ENCODE data around the gene HMCN1.
"Not testable (repeated sequence)": the region's sequence is repeated elsewhere in the genome, so short reads cannot be mapped to it uniquely, and the experiment has no call there.

HMCN1 gene

GRCh38 chr1:185742403-185742802 is 8.2 kb downstream of the HMCN1 start:
- no peak for DNase-seq

DNA sequence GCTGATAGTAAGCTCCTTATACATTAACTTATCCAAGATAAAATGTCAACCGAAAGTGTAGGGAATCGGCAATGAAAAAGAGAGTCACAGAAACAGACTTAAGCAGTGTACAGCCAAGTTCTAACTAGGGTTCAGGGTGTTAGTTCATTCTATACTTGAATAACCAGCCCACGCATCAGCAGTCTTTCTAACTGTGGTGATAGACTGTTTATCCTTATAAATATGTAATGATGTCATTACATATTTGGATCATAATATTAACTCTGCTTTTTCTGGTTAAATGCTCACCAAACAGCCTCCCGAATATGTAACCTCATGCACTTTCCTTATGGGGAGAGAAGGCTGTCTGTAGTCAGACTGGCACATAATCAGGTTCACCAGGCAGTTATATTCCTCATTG is 11.0 kb downstream of the HMCN1 start:
- no peak for DNase-seq

DNA sequence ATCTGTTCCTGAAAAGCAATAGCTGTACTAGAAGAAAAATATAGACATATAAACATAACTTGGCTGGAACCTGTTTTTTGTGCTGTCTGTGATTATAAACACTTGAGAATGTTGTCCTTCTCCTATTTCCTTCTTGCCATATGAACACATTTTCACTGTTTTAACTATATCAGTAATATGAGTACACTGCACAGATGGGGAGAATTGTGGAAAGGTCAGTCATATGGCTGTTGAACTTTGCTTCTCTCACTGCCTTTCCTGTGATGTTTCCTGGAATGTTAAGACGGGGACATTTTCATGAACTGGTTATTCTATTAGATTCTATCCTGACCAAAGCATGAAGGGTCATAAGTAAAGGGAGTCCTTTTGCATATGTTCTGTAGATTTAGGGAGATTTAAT is 24.9 kb downstream of the HMCN1 start:
- DNase-seq, result no peak

DNA sequence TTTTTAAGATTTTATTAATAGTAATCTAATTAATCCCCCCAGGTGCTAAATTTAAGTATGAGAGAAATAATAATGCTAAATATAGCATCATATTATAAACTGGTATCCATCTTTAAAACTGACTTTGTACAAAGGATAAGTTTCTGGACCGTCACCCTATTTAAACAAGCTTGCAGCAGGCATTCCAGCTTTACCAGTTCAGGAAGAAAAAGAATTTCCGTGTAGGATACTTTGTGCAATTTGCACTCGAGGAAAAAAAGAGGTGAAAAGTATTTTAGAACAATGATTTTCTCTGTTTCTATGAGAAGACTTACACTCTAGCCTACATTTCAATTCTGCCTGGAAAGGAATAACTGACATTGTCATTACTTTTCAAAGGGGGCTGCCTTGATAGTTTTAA is 27.6 kb downstream of the HMCN1 start:
- no peak for DNase-seq

DNA sequence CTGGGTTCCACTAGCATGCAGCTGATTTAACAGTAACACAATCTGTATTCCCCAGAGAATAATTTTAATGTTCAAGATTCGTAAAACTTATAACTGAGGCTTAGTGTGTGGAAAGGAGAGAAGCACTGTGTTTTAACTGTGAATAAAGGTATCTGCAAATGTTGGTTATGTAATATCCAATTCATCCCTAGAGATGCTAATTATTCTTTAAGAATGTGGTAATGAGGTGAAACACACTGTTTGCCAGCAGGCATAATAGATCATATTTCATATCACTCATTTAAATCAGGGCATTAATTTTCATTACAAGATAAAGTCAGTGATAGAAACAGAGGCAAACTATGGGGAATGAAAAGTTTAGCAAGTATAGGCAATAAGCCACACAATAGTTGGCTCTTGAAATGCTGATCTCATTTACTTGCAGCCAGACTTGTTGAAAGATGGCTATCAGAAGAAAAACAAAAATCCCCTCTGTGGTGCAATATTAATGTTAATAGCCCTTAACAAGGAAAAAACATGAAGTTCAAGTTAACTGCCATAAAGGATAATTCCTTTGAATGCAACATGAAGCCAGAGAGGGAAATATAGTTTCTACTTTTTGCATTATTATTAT is 33.4 kb downstream of the HMCN1 start:
- DNase-seq, result no peak

DNA sequence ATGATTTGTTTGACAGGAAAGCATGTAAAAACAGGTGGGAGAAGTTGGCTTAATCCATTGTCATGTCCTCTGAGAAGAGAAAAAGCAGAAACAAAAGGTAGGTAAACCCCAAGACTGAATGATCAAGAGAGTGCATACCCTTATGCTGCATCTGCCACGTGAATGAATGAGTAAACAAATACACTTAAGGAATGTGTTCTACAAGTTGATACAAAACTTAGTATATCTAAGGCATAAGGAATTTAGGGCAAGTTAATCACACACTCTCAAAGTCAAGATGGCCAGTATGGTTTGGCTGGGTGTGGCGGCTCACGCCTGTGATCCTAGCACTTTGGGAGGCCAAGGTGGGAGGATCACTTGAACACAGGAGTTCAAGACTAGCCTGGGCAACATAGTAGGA is 34.2 kb downstream of the HMCN1 start:
- no peak for DNase-seq

GRCh38 chr1:185769136-185769535 is 34.9 kb downstream of the HMCN1 start:
- DNase-seq, result no peak

- DNase-seq, result no peak
Observed at GRCh38 chr1:185774394-185774793, 40.2 kb downstream of the HMCN1 start.

DNA sequence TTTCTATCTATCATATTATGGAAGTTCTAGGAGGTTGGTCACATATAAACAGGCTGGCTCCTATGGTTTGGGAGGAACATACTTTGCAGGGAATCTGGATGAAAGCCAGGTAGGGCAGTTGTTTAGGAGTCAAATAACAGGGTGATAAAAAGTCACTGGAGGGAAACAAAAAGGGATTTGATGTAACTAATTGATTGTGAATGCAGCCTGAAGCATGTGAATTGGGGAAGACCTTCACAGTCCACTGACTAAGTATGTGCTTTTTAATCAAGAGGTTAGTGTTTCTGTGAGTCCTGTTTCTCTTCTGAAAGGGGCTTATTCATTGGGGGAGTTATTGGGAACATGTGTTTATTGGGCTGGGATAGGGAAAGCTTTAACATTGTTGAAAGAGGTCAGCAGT is 41.3 kb downstream of the HMCN1 start:
- no peak for DNase-seq

- no peak for DNase-seq
Observed at GRCh38 chr1:185776522-185776921, 42.3 kb downstream of the HMCN1 start.

GRCh38 chr1:185783860-185784259 is 49.7 kb downstream of the HMCN1 start:
- DNase-seq, result not testable (repeated sequence)

GRCh38 chr1:185785586-185785985 is 51.4 kb downstream of the HMCN1 start:
- no peak for DNase-seq

- DNase-seq, result peak; percentile 3
Observed at GRCh38 chr1:185786524-185786923, 52.3 kb downstream of the HMCN1 start.

DNA sequence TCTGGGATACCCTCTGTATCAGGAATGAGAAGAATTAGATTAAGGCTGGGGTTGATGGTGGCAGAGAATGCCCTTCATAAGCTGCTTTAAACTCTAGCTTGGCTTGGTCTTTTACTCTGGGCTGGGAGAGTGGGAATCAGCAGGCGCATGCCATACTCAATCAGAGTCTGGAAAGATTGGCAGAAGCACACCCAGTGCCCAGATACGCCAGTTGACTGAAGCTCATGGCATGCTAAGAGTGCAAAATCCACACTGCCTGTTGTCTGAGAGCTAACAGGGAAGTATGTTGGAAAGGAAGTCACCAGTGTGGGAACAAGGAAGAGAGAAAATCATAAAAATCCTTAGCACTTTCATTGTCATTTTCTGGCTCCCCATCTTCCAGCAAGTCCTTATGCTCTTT is 53.0 kb downstream of the HMCN1 start:
- no peak for DNase-seq

DNA sequence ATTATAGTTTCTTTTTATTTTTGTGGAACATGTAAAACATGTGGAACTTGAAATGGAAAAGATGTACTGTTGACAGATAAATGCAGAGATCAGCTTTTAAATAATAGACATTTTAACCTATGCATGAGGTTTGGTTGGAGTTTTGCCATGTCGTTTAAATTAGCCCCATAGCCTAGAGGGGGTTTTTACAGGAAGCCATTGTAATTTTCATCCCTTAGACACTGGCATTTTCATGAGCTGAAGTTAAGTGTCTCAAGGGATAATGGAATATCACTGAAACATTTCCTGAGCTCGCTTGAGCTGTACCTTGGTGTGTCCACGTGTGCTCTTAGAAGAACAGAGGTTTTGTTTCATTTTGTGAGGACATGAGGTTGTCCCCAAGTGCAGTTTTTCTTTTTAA is 54.2 kb downstream of the HMCN1 start:
- DNase-seq, result no peak

- no peak for DNase-seq
Observed at GRCh38 chr1:185789501-185790193, 55.5 kb downstream of the HMCN1 start.

DNA sequence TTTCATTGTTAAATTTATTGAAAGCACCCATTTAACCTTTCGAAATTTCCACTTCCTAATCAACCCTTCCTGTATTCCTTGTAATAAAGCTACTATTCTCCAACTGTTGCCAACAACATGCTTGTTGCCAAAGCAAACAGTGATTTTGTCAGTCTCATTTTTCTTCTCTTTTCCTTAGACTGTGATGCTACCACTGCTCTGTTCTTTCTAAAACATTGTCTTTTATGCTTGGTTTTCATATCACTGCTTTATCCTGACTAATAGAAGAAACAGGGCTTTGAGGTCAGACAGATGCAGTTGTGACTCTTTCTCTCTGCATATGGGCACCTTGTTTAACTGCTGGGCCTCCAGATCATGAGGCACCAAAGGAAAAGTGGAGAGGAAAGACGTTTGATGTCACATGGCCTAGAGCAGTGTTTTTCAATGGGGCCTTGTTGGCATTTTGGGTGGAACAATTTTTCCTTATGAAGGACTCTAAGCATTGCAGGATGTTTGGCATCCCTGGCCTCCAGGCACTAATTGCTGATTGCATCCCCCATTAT is 56.1 kb downstream of the HMCN1 start:
- DNase-seq, result no peak

GRCh38 chr1:185792040-185792439 is 57.8 kb downstream of the HMCN1 start:
- no peak for DNase-seq

DNA sequence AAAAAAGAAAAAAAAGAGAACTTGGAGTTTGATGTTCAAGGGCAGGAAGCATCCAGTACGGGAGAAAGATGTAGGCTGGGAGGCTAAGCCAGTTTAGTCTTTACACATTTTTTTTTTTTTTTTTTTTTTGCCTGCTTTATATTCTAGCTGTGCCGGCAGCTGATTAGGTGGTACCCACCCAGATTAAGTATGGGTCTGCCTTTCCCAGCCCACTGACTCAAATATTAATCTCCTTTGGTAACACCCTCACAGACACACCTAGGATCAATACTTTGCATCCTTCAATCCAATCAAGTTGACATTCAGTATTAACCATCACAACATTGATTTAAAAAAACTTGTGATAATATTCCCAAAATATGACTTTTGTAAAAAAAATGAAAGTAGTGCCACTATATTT is 60.3 kb downstream of the HMCN1 start:
- DNase-seq, result not testable (repeated sequence)

- DNase-seq, result no peak
Observed at GRCh38 chr1:185795181-185795580, 61.0 kb downstream of the HMCN1 start.

DNA sequence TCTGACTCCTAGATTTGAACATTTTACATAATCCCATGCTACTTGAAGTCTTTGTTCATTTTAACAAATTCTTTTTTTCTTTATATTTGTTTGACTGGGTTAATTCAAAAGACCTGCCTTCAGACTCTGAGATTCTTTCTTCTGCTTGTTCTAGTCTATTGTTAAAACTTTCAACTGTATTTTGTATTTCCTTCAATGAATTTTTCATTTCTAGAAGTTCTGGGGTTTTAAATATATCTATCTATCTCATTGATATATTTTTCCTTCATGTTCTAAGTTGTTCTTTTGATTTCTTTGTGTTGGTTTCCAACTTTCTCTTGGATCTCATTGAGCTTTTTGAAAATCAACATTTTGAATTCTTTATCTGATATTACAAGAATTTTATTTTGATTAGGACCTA is 64.3 kb downstream of the HMCN1 start:
- DNase-seq, result no peak

GRCh38 chr1:185803241-185803640 is 69.0 kb downstream of the HMCN1 start:
- no peak for DNase-seq

DNA sequence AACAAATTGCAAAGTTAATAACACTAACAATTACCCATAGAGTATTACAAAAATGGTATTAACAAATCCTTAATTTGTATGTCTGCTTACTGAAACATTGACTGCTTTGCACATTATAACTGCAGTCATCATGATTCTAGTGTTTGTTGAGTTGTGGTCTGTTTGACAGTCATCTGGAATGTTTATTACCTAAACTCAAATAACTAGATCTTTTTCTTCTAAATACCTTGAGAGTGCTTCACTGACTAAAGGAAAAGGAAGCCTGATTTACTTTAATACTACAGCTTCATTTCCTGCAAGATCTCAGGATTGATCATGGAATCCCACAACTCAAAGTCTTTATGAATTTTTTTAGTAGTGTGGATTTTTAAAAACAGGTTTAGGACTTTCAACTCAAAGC is 70.0 kb downstream of the HMCN1 start:
- no peak for DNase-seq

DNA sequence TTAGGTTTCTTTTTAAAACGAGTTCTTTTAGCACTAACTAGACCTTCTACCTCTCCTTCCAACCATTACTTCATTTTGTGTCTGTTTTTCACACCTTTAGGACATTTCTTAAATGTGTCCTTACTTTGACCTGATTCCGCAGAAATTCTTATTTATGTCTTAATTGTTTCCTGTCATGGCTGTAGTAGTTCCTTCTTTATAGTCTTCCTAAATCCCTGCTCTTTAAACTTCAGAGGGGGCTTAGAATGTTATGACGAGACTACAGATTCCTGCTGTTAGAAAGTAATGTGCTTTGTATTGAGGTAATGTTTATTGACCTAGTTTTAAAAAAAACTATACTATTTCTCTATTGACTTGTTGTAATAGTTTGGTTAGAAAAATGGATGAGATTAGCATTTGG is 70.4 kb downstream of the HMCN1 start:
- DNase-seq, result no peak

DNA sequence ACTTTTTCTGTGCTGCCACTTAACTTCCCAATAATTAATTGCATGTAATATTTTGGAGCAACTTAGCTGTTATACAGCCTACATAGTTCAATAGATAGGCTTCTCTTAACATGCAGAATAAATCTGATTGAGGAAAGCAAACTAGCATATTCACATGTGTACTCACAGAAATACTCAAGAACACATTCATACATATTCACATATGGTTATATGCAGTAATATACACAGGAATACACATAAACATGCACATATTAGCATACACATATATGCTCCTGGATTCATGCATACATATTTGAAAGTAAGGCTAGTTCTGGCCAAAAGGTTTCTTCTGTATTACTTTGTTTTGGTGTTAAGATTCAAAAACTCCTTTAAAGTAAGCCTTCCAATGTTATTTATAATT is 73.1 kb downstream of the HMCN1 start:
- no peak for DNase-seq

Measured in HCEC 1CT (cell line).